WTC11 (cell line): ENCODE data around the gene LINS1. TPM values are rescaled to one million over a fixed set of nuclear protein-coding genes. Genes with fewer than 3 reads are reported as not detected.

Experiments used
- ATAC-seq: fragments of 200-7000 bp; cut with Tn5 transposase; 2 replicates; pipeline ENCODE4 v1.10.0; 2021; ENCODE audit warnings: mild to moderate bottlenecking, moderate library complexity
- CTCF ChIA-PET: fragments of 300-600 bp; sonication (Branson Sonifier 250); formaldehyde crosslinking; loops from one replicate; lab custom pipeline; 2021; ENCODE audit warnings: antibody characterized with exemption; lab: Charles Lee
- POLR2A ChIA-PET: fragments of 350-600 bp; sonication (Branson Sonifier 250); formaldehyde crosslinking; loops from one replicate; lab custom pipeline; 2021; ENCODE audit warnings: antibody characterized with exemption; lab: Charles Lee
- DNase-seq: peaks from one replicate; pipeline ENCODE4 v3.0.0; 2021; ENCODE audit warnings: low spot score
- H3K27ac Mint-ChIP-seq: 2 replicates; pipeline ENCODE4 v1.8.0; 2021; ENCODE audit warnings: mixed read lengths
- H3K27me3 Mint-ChIP-seq: 2 replicates; pipeline ENCODE4 v1.8.0; 2021; ENCODE audit warnings: low read depth, mild to moderate bottlenecking, moderate library complexity, mixed read lengths
- H3K36me3 Mint-ChIP-seq: 2 replicates; pipeline ENCODE4 v1.8.0; 2021; ENCODE audit warnings: mixed read lengths
- H3K4me1 Mint-ChIP-seq: 2 replicates; pipeline ENCODE4 v1.8.0; 2022; ENCODE audit warnings: mixed read lengths
- H3K4me3 Mint-ChIP-seq: 2 replicates; pipeline ENCODE4 v1.8.0; 2021; ENCODE audit warnings: mild to moderate bottlenecking, moderate library complexity, mixed read lengths
- H3K9me3 Mint-ChIP-seq: 2 replicates; pipeline ENCODE4 v1.8.0; 2021; ENCODE audit warnings: mixed read lengths
- ATF2 ChIP-seq: sonication (generic); formaldehyde crosslinking; IDR thresholded peaks from 2 replicates; pipeline ENCODE4 v1.8.1; 2022; ENCODE audit warnings: low read depth, missing genetic modification reagents, borderline replicate concordance
- CDX4 ChIP-seq: fragments of 250-450 bp; sonication (Bioruptor Pico); IDR thresholded peaks from 2 replicates; pipeline ENCODE4 v1.9.0; 2021; ENCODE audit warnings: moderate library complexity, mild to moderate bottlenecking, inconsistent platforms, borderline replicate concordance
- E2F4 ChIP-seq: sonication (generic); formaldehyde crosslinking; IDR thresholded peaks from 2 replicates; pipeline ENCODE4 v1.8.1; 2022; ENCODE audit warnings: low read depth, mild to moderate bottlenecking, moderate library complexity, missing genetic modification reagents, borderline replicate concordance
- FOXP1 ChIP-seq: sonication (generic); formaldehyde crosslinking; IDR thresholded peaks from 2 replicates; pipeline ENCODE4 v1.8.0; 2022; ENCODE audit warnings: missing genetic modification reagents, mild to moderate bottlenecking, moderate library complexity, borderline replicate concordance
- IRF2 ChIP-seq: sonication (generic); formaldehyde crosslinking; IDR thresholded peaks from 2 replicates; pipeline ENCODE4 v1.8.0; 2022; ENCODE audit warnings: low read depth, missing genetic modification reagents, borderline replicate concordance
- JAZF1 ChIP-seq: fragments of 250-450 bp; sonication (Bioruptor Pico); IDR thresholded peaks from 2 replicates; pipeline ENCODE4 v1.9.0; 2021; ENCODE audit warnings: moderate library complexity, mild to moderate bottlenecking, inconsistent platforms
- JUN ChIP-seq: sonication (generic); formaldehyde crosslinking; IDR thresholded peaks from 2 replicates; pipeline ENCODE4 v1.8.0; 2023; ENCODE audit warnings: mild to moderate bottlenecking, missing genetic modification reagents
- MLX ChIP-seq: sonication (generic); formaldehyde crosslinking; IDR thresholded peaks from 2 replicates; pipeline ENCODE4 v1.8.1; 2023; ENCODE audit warnings: mild to moderate bottlenecking, missing genetic modification reagents, moderate library complexity
- MYBL2 ChIP-seq: sonication (generic); formaldehyde crosslinking; IDR thresholded peaks from 2 replicates; pipeline ENCODE4 v1.8.1; 2023; ENCODE audit warnings: mild to moderate bottlenecking, moderate library complexity, missing genetic modification reagents
- NFYB ChIP-seq: sonication (generic); formaldehyde crosslinking; conservative IDR thresholded peaks from 2 replicates; pipeline ENCODE4 v1.8.0; 2022; ENCODE audit warnings: low read depth, missing genetic modification reagents
- NR2C2 ChIP-seq: sonication (generic); formaldehyde crosslinking; IDR thresholded peaks from 2 replicates; pipeline ENCODE4 v1.8.0; 2022; ENCODE audit warnings: mild to moderate bottlenecking, missing genetic modification reagents
- NR3C1 ChIP-seq: sonication (generic); formaldehyde crosslinking; conservative IDR thresholded peaks from 2 replicates; pipeline ENCODE4 v1.8.1; 2023; ENCODE audit warnings: low read depth, mild to moderate bottlenecking, missing genetic modification reagents
- RORB ChIP-seq: fragments of 250-450 bp; sonication (Bioruptor Pico); IDR thresholded peaks from 2 replicates; pipeline ENCODE4 v1.9.0; 2021; ENCODE audit warnings: mild to moderate bottlenecking
- SMAD3 ChIP-seq: sonication (generic); formaldehyde crosslinking; IDR thresholded peaks from 2 replicates; pipeline ENCODE4 v1.8.0; 2022; ENCODE audit warnings: missing genetic modification reagents, mild to moderate bottlenecking, borderline replicate concordance
- SMAD4 ChIP-seq: sonication (generic); formaldehyde crosslinking; IDR thresholded peaks from 2 replicates; pipeline ENCODE4 v1.8.0; 2022; ENCODE audit warnings: mild to moderate bottlenecking, missing genetic modification reagents
- SOX15 ChIP-seq: fragments of 250-450 bp; sonication (Bioruptor Pico); IDR thresholded peaks from 2 replicates; pipeline ENCODE4 v1.9.0; 2021; ENCODE audit warnings: mild to moderate bottlenecking
- SP1 ChIP-seq: sonication (generic); formaldehyde crosslinking; conservative IDR thresholded peaks from 2 replicates; pipeline ENCODE4 v1.8.1; 2022; ENCODE audit warnings: missing genetic modification reagents
- TEAD1 ChIP-seq: sonication (generic); formaldehyde crosslinking; IDR thresholded peaks from 2 replicates; pipeline ENCODE4 v1.8.0; 2022; ENCODE audit warnings: mild to moderate bottlenecking, missing genetic modification reagents
- USF1 ChIP-seq: sonication (generic); formaldehyde crosslinking; IDR thresholded peaks from 2 replicates; pipeline ENCODE4 v1.8.0; 2022; ENCODE audit warnings: mild to moderate bottlenecking, missing genetic modification reagents
- USF2 ChIP-seq: sonication (generic); formaldehyde crosslinking; IDR thresholded peaks from 2 replicates; pipeline ENCODE4 v1.8.1; 2023; ENCODE audit warnings: mild to moderate bottlenecking, missing genetic modification reagents, moderate library complexity
- ZBTB21 ChIP-seq: sonication (generic); formaldehyde crosslinking; IDR thresholded peaks from 2 replicates; pipeline ENCODE4 v1.8.1; 2023; ENCODE audit warnings: mild to moderate bottlenecking, missing genetic modification reagents, borderline replicate concordance
- ZBTB43 ChIP-seq: sonication (generic); formaldehyde crosslinking; IDR thresholded peaks from 2 replicates; pipeline ENCODE4 v1.8.1; 2023; ENCODE audit warnings: mild to moderate bottlenecking, missing genetic modification reagents
- ZMAT4 ChIP-seq: fragments of 250-450 bp; sonication (Bioruptor Pico); IDR thresholded peaks from 2 replicates; pipeline ENCODE4 v1.9.0; 2021; ENCODE audit warnings: mild to moderate bottlenecking
- ZNF121 ChIP-seq: sonication (generic); formaldehyde crosslinking; IDR thresholded peaks from 2 replicates; pipeline ENCODE4 v1.8.0; 2023; ENCODE audit warnings: missing genetic modification reagents
- ZNF232 ChIP-seq: sonication (generic); formaldehyde crosslinking; IDR thresholded peaks from 2 replicates; pipeline ENCODE4 v1.8.0; 2022; ENCODE audit warnings: mild to moderate bottlenecking, missing genetic modification reagents
- ZNF263 ChIP-seq: sonication (generic); formaldehyde crosslinking; IDR thresholded peaks from 2 replicates; pipeline ENCODE4 v1.8.1; 2022; ENCODE audit warnings: low read depth, mild to moderate bottlenecking, moderate library complexity, missing genetic modification reagents
- total RNA-seq: library from RNA; stranded (reverse); gene quantifications from 3 replicates; pipeline ENCODE4 v1.2.3, GENCODE V29; 2021

Gene LINS1
- total RNA-seq, 1 experiment from 2014 or later: 10.4 TPM

- H3K27ac Mint-ChIP-seq: no peak overlapping the region
- TF ChIP-seq USF2 (CRISPR knock-in tag) (no peak), MLX (no peak), CDX4 (CRISPR knock-in tag) (no peak), MYBL2 (CRISPR knock-in tag) (no peak), NFYB (CRISPR knock-in tag) (no peak), SOX15 (CRISPR knock-in tag) (no peak), ZNF263 (CRISPR knock-in tag) (no peak), ATF2 (CRISPR knock-in tag) (no peak), ZNF232 (CRISPR knock-in tag) (no peak)
- H3K27me3 Mint-ChIP-seq: no peaks in the 10 kb centered on the region
- ATAC-seq: no peak
- no peak for DNase-seq
- H3K9me3 Mint-ChIP-seq: peaks cover 16% of the 10 kb centered on the region
- ChIA-PET POLR2A (no interaction called here), CTCF (interaction anchor here (1.9 kb wide), 1 partner anchor 172 kb away, joined by 5 read pairs; no protein-coding TSS in a partner anchor)
- peaks cover 3% of the 10 kb centered on the region for H3K36me3 Mint-ChIP-seq
- peaks cover 7% of the 10 kb centered on the region for H3K4me1 Mint-ChIP-seq
- H3K4me3 Mint-ChIP-seq: no peak overlapping the region
Measured at GRCh38 chr15:100521907-100522306, 80.1 kb downstream of the LINS1 start.

- CTCF ChIA-PET: interaction anchor here (1.9 kb wide), 1 partner anchor 170 kb away, joined by 5 read pairs; no protein-coding TSS in a partner anchor
- Mint-ChIP-seq H3K36me3 (peaks cover 3% of the 10 kb centered on the region), H3K9me3 (peaks cover 16% of the 10 kb centered on the region), H3K4me1 (peaks cover 7% of the 10 kb centered on the region), H3K27me3 (no peaks in the 10 kb centered on the region), H3K4me3 (no peak overlapping the region), H3K27ac (no peak overlapping the region)
- no peak for TF ChIP-seq USF1
- no peak for TF ChIP-seq E2F4
- no peak for TF ChIP-seq SMAD4 (CRISPR knock-in tag)
- no peak for TF ChIP-seq JUN
- TF ChIP-seq ZBTB21: no peak
- TF ChIP-seq SMAD3 (CRISPR knock-in tag): no peak
- no peak for TF ChIP-seq ZMAT4
- no peak for TF ChIP-seq RORB (CRISPR knock-in tag)
- TF ChIP-seq NR2C2 (CRISPR knock-in tag): no peak
- TF ChIP-seq TEAD1 (CRISPR knock-in tag): no peak
- TF ChIP-seq FOXP1 (CRISPR knock-in tag): no peak
- no peak for TF ChIP-seq ZNF232 (CRISPR knock-in tag)
- TF ChIP-seq ZNF121 (CRISPR knock-in tag): no peak
- TF ChIP-seq JAZF1: no peak
- no peak for TF ChIP-seq ATF2 (CRISPR knock-in tag)
- no peak for TF ChIP-seq ZBTB43 (CRISPR knock-in tag)
- TF ChIP-seq NR3C1: no peak
- TF ChIP-seq IRF2: no peak
- no peak for TF ChIP-seq SP1 (CRISPR knock-in tag)
- POLR2A ChIA-PET: no interaction called here
- ATAC-seq (no peak), DNase-seq (no peak)
Measured at GRCh38 chr15:100520132-100520921, 81.7 kb downstream of the LINS1 start.
